ENCODE measurements around the gene HRK.

The HRK gene

GRCh38 chr12:116812238-116812637, 69.0 kb downstream of the HRK start:
- no peak for FAIRE-seq
- no peak for TF ChIP-seq POLR2AphosphoS5 (IDR thresholded peaks at IDR 0.05; ENCODE audit: low read depth, low read length)
- TF ChIP-seq TAF1 (IDR thresholded peaks at IDR 0.05; ENCODE audit: borderline replicate concordance, low read depth, low read length): no peak
- no peak for TF ChIP-seq POLR2A (IDR thresholded peaks at IDR 0.05; ENCODE audit: low read depth, low read length)
- DNase-seq (ENCODE audit: insufficient read length): no peak

- FAIRE-seq (no peak), DNase-seq (ENCODE audit: insufficient read length) (no peak)
- TF ChIP-seq POLR2A (IDR thresholded peaks at IDR 0.05; ENCODE audit: low read depth, low read length) (no peak), TAF1 (IDR thresholded peaks at IDR 0.05; ENCODE audit: borderline replicate concordance, low read depth, low read length) (no peak), POLR2AphosphoS5 (IDR thresholded peaks at IDR 0.05; ENCODE audit: low read depth, low read length) (no peak)
These were observed 72.8 kb downstream of the HRK start for GRCh38 chr12:116808113-116809105.

GRCh38 chr12:116807546-116807945, 73.7 kb downstream of the HRK start:
- no peak for FAIRE-seq
- TF ChIP-seq POLR2AphosphoS5 (IDR thresholded peaks at IDR 0.05; ENCODE audit: low read depth, low read length) (no peak), TAF1 (IDR thresholded peaks at IDR 0.05; ENCODE audit: borderline replicate concordance, low read depth, low read length) (no peak), POLR2A (IDR thresholded peaks at IDR 0.05; ENCODE audit: low read depth, low read length) (no peak)
- DNase-seq (ENCODE audit: insufficient read length): no peak

- TF ChIP-seq POLR2A (IDR thresholded peaks at IDR 0.05; ENCODE audit: low read depth, low read length): no peak
- TF ChIP-seq POLR2AphosphoS5 (IDR thresholded peaks at IDR 0.05; ENCODE audit: low read depth, low read length): no peak
- no peak for TF ChIP-seq TAF1 (IDR thresholded peaks at IDR 0.05; ENCODE audit: borderline replicate concordance, low read depth, low read length)
- no peak for DNase-seq (ENCODE audit: insufficient read length)
- no peak for FAIRE-seq
These were observed 74.3 kb downstream of the HRK start for GRCh38 chr12:116806845-116807440.
